Superior temporal gyrus (tissue), 1 donor: ENCODE results near the gene DUS1L.

ENCODE experiments used
- DNase-seq: peaks from one replicate; pipeline ENCODE4 v3.0.0-alpha.2; 2016; ENCODE audit errors: extremely low spot score

Gene DUS1L

GRCh38 chr17:82023447-82024241, 42.0 kb downstream of the DUS1L start:
- DNase-seq: no peak

GRCh38 chr17:82022981-82023446, 42.6 kb downstream of the DUS1L start, which contains the start of gene LRRC45:
Gene LRRC45 (plus strand): TSS chr17:82023305. CDS start chr17:82023644, 339 bp downstream.
- DNase-seq: peak; percentile 99

- DNase-seq: no peak
Measured at GRCh38 chr17:82022310-82022980, 43.2 kb downstream of the DUS1L start, which contains the start of gene CENPX. Gene CENPX (minus strand): TSS chr17:82022878. CDS start chr17:82022861, 17 bp downstream.

- DNase-seq: no peak
Measured at GRCh38 chr17:82021900-82022309, 43.7 kb downstream of the DUS1L start.

- DNase-seq: peak; percentile 76
Measured at GRCh38 chr17:82021107-82021899, 44.3 kb downstream of the DUS1L start.

- no peak for DNase-seq
Measured at GRCh38 chr17:82020572-82021106, 45.0 kb downstream of the DUS1L start.

- DNase-seq: no peak
Measured at GRCh38 chr17:82019690-82020571, 45.7 kb downstream of the DUS1L start.

GRCh38 chr17:82018989-82019689, 46.5 kb downstream of the DUS1L start:
- DNase-seq: no peak

GRCh38 chr17:82018152-82018988, 47.2 kb downstream of the DUS1L start:
- no peak for DNase-seq

- no peak for DNase-seq
Measured at GRCh38 chr17:82017612-82018151, 47.9 kb downstream of the DUS1L start.

- DNase-seq: no peak
Measured at GRCh38 chr17:82016875-82017459, 48.6 kb downstream of the DUS1L start.

- DNase-seq: no peak
Measured at GRCh38 chr17:82016061-82016874, 49.3 kb downstream of the DUS1L start.

- no peak for DNase-seq
Measured at GRCh38 chr17:82015311-82015971, 50.2 kb downstream of the DUS1L start.

GRCh38 chr17:82014971-82015310, 50.7 kb downstream of the DUS1L start:
- no peak for DNase-seq

- no peak for DNase-seq
Measured at GRCh38 chr17:82014432-82014831, 51.2 kb downstream of the DUS1L start.

GRCh38 chr17:82013772-82014321, 51.8 kb downstream of the DUS1L start:
- no peak for DNase-seq

- no peak for DNase-seq
Measured at GRCh38 chr17:82013341-82013740, 52.3 kb downstream of the DUS1L start.
